H9 (cell line): ENCODE measurements around the gene DPT. TPM values are rescaled to one million over a fixed set of nuclear protein-coding genes. Genes with fewer than 3 reads are reported as not detected.

Experiments
- DNase-seq: peaks from one replicate; pipeline ENCODE4 v3.0.0-alpha.2; 2017
- H2AFZ ChIP-seq: one replicate; pipeline ENCODE4 v1.6.1; 2013; ENCODE audit warnings: mild to moderate bottlenecking, low read length, control low read depth, moderate library complexity
- H2AK5ac ChIP-seq: 2 replicates; pipeline ENCODE4 v1.6.1; 2013; ENCODE audit warnings: low read length, control low read depth, mixed read lengths; ENCODE audit not compliant: insufficient read length
- H2BK120ac ChIP-seq: one replicate; pipeline ENCODE4 v1.6.1; 2013; ENCODE audit warnings: low read depth, mild to moderate bottlenecking, low read length, control low read depth, inconsistent platforms; ENCODE audit not compliant: poor library complexity, severe bottlenecking
- H2BK12ac ChIP-seq: 2 replicates; pipeline ENCODE4 v1.6.1; 2013; ENCODE audit warnings: low read length, control low read depth, mixed read lengths, low read depth; ENCODE audit not compliant: insufficient read length
- H2BK15ac ChIP-seq: 2 replicates; pipeline ENCODE4 v1.6.1; 2013; ENCODE audit warnings: low read depth, low read length, control low read depth
- H2BK20ac ChIP-seq: one replicate; pipeline ENCODE4 v1.6.1; 2013; ENCODE audit warnings: low read depth, mild to moderate bottlenecking, low read length, control low read depth, inconsistent platforms; ENCODE audit not compliant: poor library complexity, severe bottlenecking
- H2BK5ac ChIP-seq: 2 replicates; pipeline ENCODE4 v1.6.1; 2013; ENCODE audit warnings: low read length, control low read depth, mixed read lengths; ENCODE audit not compliant: insufficient read length
- H3K14ac ChIP-seq: 2 replicates; pipeline ENCODE4 v1.6.1; 2013; ENCODE audit warnings: low read length, control low read depth; ENCODE audit not compliant: insufficient read depth
- H3K18ac ChIP-seq: 2 replicates; pipeline ENCODE4 v1.6.1; 2013; ENCODE audit warnings: low read depth, mild to moderate bottlenecking, mixed read lengths, low read length, control low read depth; ENCODE audit not compliant: insufficient read length
- H3K23ac ChIP-seq: 2 replicates; pipeline ENCODE4 v1.6.1; 2013; ENCODE audit warnings: low read length, control low read depth, mixed read lengths, low read depth; ENCODE audit not compliant: insufficient read length
- H3K23me2 ChIP-seq: 2 replicates; pipeline ENCODE4 v1.6.1; 2013; ENCODE audit warnings: low read depth, mild to moderate bottlenecking, mixed read lengths, low read length, control low read depth; ENCODE audit not compliant: insufficient read length, poor library complexity, severe bottlenecking
- H3K27ac ChIP-seq: 2 replicates; pipeline ENCODE4 v1.5.1; 2013; ENCODE audit warnings: low read length, control low read depth, mixed read lengths, low read depth; ENCODE audit not compliant: insufficient read length
- H3K27me3 ChIP-seq: 2 replicates; pipeline ENCODE4 v1.6.1; 2013; ENCODE audit warnings: low read length, control low read depth, inconsistent platforms; ENCODE audit not compliant: insufficient read depth
- H3K4ac ChIP-seq: 2 replicates; pipeline ENCODE4 v1.6.1; 2013; ENCODE audit warnings: low read depth, mild to moderate bottlenecking, control low read depth, inconsistent platforms, low read length, moderate library complexity
- H3K4me1 ChIP-seq: 2 replicates; pipeline ENCODE4 v1.6.1; 2013; ENCODE audit warnings: low read length, control low read depth, inconsistent platforms; ENCODE audit not compliant: insufficient read depth
- H3K4me2 ChIP-seq: 2 replicates; pipeline ENCODE4 v1.6.1; 2013; ENCODE audit warnings: low read length, control low read depth, mixed read lengths; ENCODE audit not compliant: insufficient read length, insufficient read depth
- H3K56ac ChIP-seq: 2 replicates; pipeline ENCODE4 v1.6.1; 2013; ENCODE audit warnings: low read depth, mild to moderate bottlenecking, mixed read lengths, low read length, control low read depth; ENCODE audit not compliant: insufficient read length
- H3K79me1 ChIP-seq: 2 replicates; pipeline ENCODE4 v1.6.1; 2013; ENCODE audit warnings: low read depth, mild to moderate bottlenecking, moderate library complexity, low read length, control low read depth, inconsistent platforms; ENCODE audit not compliant: insufficient read depth, poor library complexity, severe bottlenecking
- H3K79me2 ChIP-seq: 2 replicates; pipeline ENCODE4 v1.6.1; 2013; ENCODE audit warnings: low read length, control low read depth, inconsistent platforms; ENCODE audit not compliant: insufficient read depth
- H3K9ac ChIP-seq: 2 replicates; pipeline ENCODE4 v1.6.1; 2013; ENCODE audit warnings: low read length, control low read depth, mixed read lengths; ENCODE audit not compliant: insufficient read length; ENCODE audit errors: extremely low read depth
- H3K9me3 ChIP-seq: one replicate; pipeline ENCODE4 v1.6.1; 2013; ENCODE audit warnings: low read depth, low read length, inconsistent platforms; ENCODE audit not compliant: control insufficient read depth
- H3T11ph ChIP-seq: one replicate; pipeline ENCODE4 v1.6.1; 2013; ENCODE audit warnings: mild to moderate bottlenecking, low read length, control low read depth, inconsistent platforms
- H4K20me1 ChIP-seq: one replicate; pipeline ENCODE4 v1.6.1; 2013; ENCODE audit not compliant: control insufficient read depth, insufficient read length, insufficient read depth
- H4K5ac ChIP-seq: 2 replicates; pipeline ENCODE4 v1.6.1; 2013; ENCODE audit warnings: low read depth, mild to moderate bottlenecking, mixed read lengths, low read length, control low read depth; ENCODE audit not compliant: insufficient read length
- H4K8ac ChIP-seq: replicated peaks from 2 replicates; pipeline ENCODE4 v1.6.1; 2013; ENCODE audit warnings: low read length, control low read depth, mixed read lengths, low read depth; ENCODE audit not compliant: insufficient read length
- H4K91ac ChIP-seq: 2 replicates; pipeline ENCODE4 v1.6.1; 2013; ENCODE audit warnings: low read depth, mild to moderate bottlenecking, moderate library complexity, mixed read lengths, low read length, control low read depth; ENCODE audit not compliant: insufficient read length
- H3K27ac Mint-ChIP-seq, 3 experiments: 2 replicates in 2 of 3; 3 replicates in 1 of 3; pipeline ENCODE4 v1.8.0; 2020 to 2021; ENCODE audit warnings: mixed read lengths in 3 of 3, mild to moderate bottlenecking in 1 of 3, moderate library complexity in 1 of 3
- H3K27me3 Mint-ChIP-seq: 2 replicates; pipeline ENCODE4 v1.8.0; 2021; ENCODE audit warnings: low read depth, mild to moderate bottlenecking, moderate library complexity, mixed read lengths
- H3K36me3 Mint-ChIP-seq, 3 experiments: 2 replicates in 2 of 3; 3 replicates in 1 of 3; pipeline ENCODE4 v1.8.0; 2020 to 2021; ENCODE audit warnings: low read depth in 3 of 3, mixed read lengths in 3 of 3; ENCODE audit not compliant: insufficient read depth in 1 of 3
- H3K4me1 Mint-ChIP-seq, 2 experiments: 2 replicates each; pipeline ENCODE4 v1.8.0; 2020; ENCODE audit warnings: mixed read lengths in 2 of 2
- H3K4me3 Mint-ChIP-seq, 2 experiments: 2 replicates in 1 of 2; 3 replicates in 1 of 2; pipeline ENCODE4 v1.8.0; 2020 to 2021; ENCODE audit warnings: mild to moderate bottlenecking in 2 of 2, mixed read lengths in 2 of 2, moderate library complexity in 1 of 2
- H3K9me3 Mint-ChIP-seq, 2 experiments: 2 replicates in 1 of 2; 3 replicates in 1 of 2; pipeline ENCODE4 v1.8.0; 2020; ENCODE audit warnings: mild to moderate bottlenecking in 2 of 2, mixed read lengths in 2 of 2, moderate library complexity in 1 of 2
- WGBS: extraction: QIAGEN DNeasy Blood & Tissue Kit; methylation state at CpG from one replicate; pipeline ENCODE4 v1.1.7; 2013; ENCODE audit warnings: missing lambda C conversion rate, low lambda C conversion rate, mixed read lengths; ENCODE audit not compliant: insufficient read length; ENCODE audit errors: extremely low coverage; 5-methylcytosine and 5-hydroxymethylcytosine counted together
- total RNA-seq: library from RNA; stranded (reverse); gene quantifications from 2 replicates; pipeline ENCODE4 v1.2.1, GENCODE V29; 2021
- TF ChIP-seq, protein P1 (sequence below): fragments of 200-600 bp; sonication (generic); conservative IDR thresholded peaks from 3 replicates; pipeline ENCODE4 v1.8.0; 2021; ENCODE audit warnings: antibody characterized with exemption, mild to moderate bottlenecking

Gene DPT
- total RNA-seq, 1 experiment from 2014 or later: not detected

- no peak for DNase-seq
- TF ChIP-seq, protein P1, sequence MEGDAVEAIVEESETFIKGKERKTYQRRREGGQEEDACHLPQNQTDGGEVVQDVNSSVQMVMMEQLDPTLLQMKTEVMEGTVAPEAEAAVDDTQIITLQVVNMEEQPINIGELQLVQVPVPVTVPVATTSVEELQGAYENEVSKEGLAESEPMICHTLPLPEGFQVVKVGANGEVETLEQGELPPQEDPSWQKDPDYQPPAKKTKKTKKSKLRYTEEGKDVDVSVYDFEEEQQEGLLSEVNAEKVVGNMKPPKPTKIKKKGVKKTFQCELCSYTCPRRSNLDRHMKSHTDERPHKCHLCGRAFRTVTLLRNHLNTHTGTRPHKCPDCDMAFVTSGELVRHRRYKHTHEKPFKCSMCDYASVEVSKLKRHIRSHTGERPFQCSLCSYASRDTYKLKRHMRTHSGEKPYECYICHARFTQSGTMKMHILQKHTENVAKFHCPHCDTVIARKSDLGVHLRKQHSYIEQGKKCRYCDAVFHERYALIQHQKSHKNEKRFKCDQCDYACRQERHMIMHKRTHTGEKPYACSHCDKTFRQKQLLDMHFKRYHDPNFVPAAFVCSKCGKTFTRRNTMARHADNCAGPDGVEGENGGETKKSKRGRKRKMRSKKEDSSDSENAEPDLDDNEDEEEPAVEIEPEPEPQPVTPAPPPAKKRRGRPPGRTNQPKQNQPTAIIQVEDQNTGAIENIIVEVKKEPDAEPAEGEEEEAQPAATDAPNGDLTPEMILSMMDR: no peak
- H3K4ac ChIP-seq: no peak overlapping the region
- Mint-ChIP-seq H3K27ac (no peak overlapping the region), H3K9me3 (no peaks in the 10 kb centered on the region; a peak in 1 of 5 replicates), H3K27me3 (no peaks in the 10 kb centered on the region), H3K36me3 (no peaks in the 10 kb centered on the region), H3K4me1 (no peaks in the 10 kb centered on the region; a peak in 1 of 4 replicates), H3K4me3 (no peak overlapping the region)
- H3K18ac ChIP-seq: no peak overlapping the region
- H4K91ac ChIP-seq: no peak overlapping the region
- no peaks in the 10 kb centered on the region for H3K4me1 ChIP-seq
- no peak overlapping the region for H2BK5ac ChIP-seq
- no peak overlapping the region for H4K5ac ChIP-seq
- H3K27ac ChIP-seq: no peak overlapping the region
- no peak overlapping the region for H2BK12ac ChIP-seq
- H2AK5ac ChIP-seq: no peak overlapping the region
- no peaks in the 10 kb centered on the region for H4K20me1 ChIP-seq
- H3K4me2 ChIP-seq: no peak overlapping the region
- no peak overlapping the region for H2BK120ac ChIP-seq
- no peak overlapping the region for H3K23ac ChIP-seq
- no peak overlapping the region for H3K56ac ChIP-seq
- H3K9me3 ChIP-seq: no peaks in the 10 kb centered on the region
- no peak overlapping the region for H2BK20ac ChIP-seq
- H3K79me2 ChIP-seq: no peaks in the 10 kb centered on the region
- no peak overlapping the region for H2AFZ ChIP-seq
- H3K23me2 ChIP-seq: no peaks in the 10 kb centered on the region
- H3K9ac ChIP-seq: no peak overlapping the region
- no peak overlapping the region for H3T11ph ChIP-seq
- no peak overlapping the region for H2BK15ac ChIP-seq
- no peak overlapping the region for H4K8ac ChIP-seq
- WGBS: no CpG with 5 or more reads among the region's 5 CpGs
- no peaks in the 10 kb centered on the region for H3K27me3 ChIP-seq
- H3K79me1 ChIP-seq: no peaks in the 10 kb centered on the region
- H3K14ac ChIP-seq: no peak overlapping the region
Measured at GRCh38 chr1:168729405-168729802, 398 bp upstream of the DPT start.
